Brain microvascular endothelial cell (primary cell): Measurements from ENCODE around the gene MYL3.

ENCODE experiments used
- DNase-seq: peaks from one replicate; pipeline ENCODE4 v3.0.0-alpha.2; 2020
- H3K27ac ChIP-seq: fragments of 250-450 bp; sonication (Bioruptor Pico); 2 replicates; pipeline ENCODE4 v1.5.1; 2020; ENCODE audit warnings: mild to moderate bottlenecking, moderate library complexity
- H3K27me3 ChIP-seq: fragments of 250-450 bp; sonication (Bioruptor Pico); replicated peaks from 2 replicates; pipeline ENCODE4 v1.5.1; 2020; ENCODE audit warnings: mild to moderate bottlenecking
- H3K36me3 ChIP-seq: fragments of 250-450 bp; sonication (Bioruptor Pico); replicated peaks from 2 replicates; pipeline ENCODE4 v1.5.1; 2020; ENCODE audit warnings: mild to moderate bottlenecking
- H3K4me3 ChIP-seq: 2 replicates; pipeline ENCODE4 v1.5.1; 2011; ENCODE audit warnings: low read depth, mild to moderate bottlenecking, control low read depth, low read length, moderate library complexity
- CTCF ChIP-seq: IDR thresholded peaks from 2 replicates; pipeline ENCODE4 v1.5.1; 2011; ENCODE audit warnings: low read depth, mild to moderate bottlenecking, moderate library complexity, low read length, control low read depth, inconsistent platforms; ENCODE audit errors: missing control alignments
- in situ Hi-C: cut with HindIII; loops from 2 replicates; pipeline ENCODE4 v1.10.0; 2017; ENCODE audit warnings: low sequenced_read_pairs, low pct_ligation_motif_present

The MYL3 gene

GRCh38 chr3:46893763-46894162, 30.5 kb upstream of the MYL3 start:
- H3K4me3 ChIP-seq: no peak overlapping the region
- no peak overlapping the region for H3K27ac ChIP-seq
- H3K36me3 ChIP-seq: no peaks in the 10 kb centered on the region
- TF ChIP-seq CTCF: no peak
- peaks cover 3% of the 10 kb centered on the region for H3K27me3 ChIP-seq
- no peak for DNase-seq
- in situ Hi-C loops: no loop called here

GRCh38 chr3:46893146-46893748, 30.0 kb upstream of the MYL3 start:
- DNase-seq: no peak
- Histone ChIP-seq H3K4me3 (no peak overlapping the region), H3K36me3 (no peaks in the 10 kb centered on the region), H3K27me3 (peaks cover 3% of the 10 kb centered on the region), H3K27ac (no peak overlapping the region)
- TF ChIP-seq CTCF: no peak
- in situ Hi-C loops: no loop called here

- peak; percentile 30 for DNase-seq
- Histone ChIP-seq H3K36me3 (no peaks in the 10 kb centered on the region), H3K27ac (no peak overlapping the region), H3K27me3 (peaks cover 3% of the 10 kb centered on the region), H3K4me3 (peak overlapping the region; percentile 48)
- no peak for TF ChIP-seq CTCF
- in situ Hi-C loops: no loop called here
Observed at GRCh38 chr3:46892285-46893145, 29.3 kb upstream of the MYL3 start.

- in situ Hi-C loops: no loop called here
- H3K4me3 ChIP-seq: no peak overlapping the region
- no peak for DNase-seq
- H3K27me3 ChIP-seq: peaks cover 4% of the 10 kb centered on the region
- no peaks in the 10 kb centered on the region for H3K36me3 ChIP-seq
- no peak overlapping the region for H3K27ac ChIP-seq
- no peak for TF ChIP-seq CTCF
Observed at GRCh38 chr3:46891132-46891531, 27.9 kb upstream of the MYL3 start.

GRCh38 chr3:46890132-46890531, 26.9 kb upstream of the MYL3 start:
- Histone ChIP-seq H3K4me3 (no peak overlapping the region), H3K36me3 (no peaks in the 10 kb centered on the region), H3K27ac (no peak overlapping the region), H3K27me3 (peaks cover 10% of the 10 kb centered on the region)
- no peak for TF ChIP-seq CTCF
- in situ Hi-C loops: no loop called here
- DNase-seq: no peak
